Upper lobe of left lung (tissue), 4 donors: ENCODE results near the gene ALOX12B.

Experiments used
- EP300 ChIP-seq, 4 donors: sonication (generic); formaldehyde crosslinking; IDR thresholded peaks; one replicate each; pipeline ENCODE4 v1.5.1; 2017; ENCODE audit warnings: antibody characterized with exemption in 4 of 4, control low read depth in 2 of 4
- POLR2A ChIP-seq, 4 donors: fragments of 450-650 bp; IDR thresholded peaks; one replicate each; pipeline ENCODE4 v1.5.1; 2016 to 2017; ENCODE audit warnings: antibody characterized with exemption in 4 of 4, mild to moderate bottlenecking in 2 of 4
- POLR2AphosphoS5 ChIP-seq, 2 donors: sonication (generic); formaldehyde crosslinking; IDR thresholded peaks; one replicate each; pipeline ENCODE4 v1.5.1; 2017; ENCODE audit warnings: antibody characterized with exemption in 2 of 2
- TF ChIP-seq, protein P1 (sequence below), 6 experiments: fragments of 450-650 bp in 4 of 6; fragments of 200-600 bp in 2 of 6; sonication (generic) in 2 of 6; IDR thresholded peaks; one replicate each; pipeline ENCODE4 v1.5.1; 2016 to 2019; ENCODE audit warnings: antibody characterized with exemption in 6 of 6

DNA sequence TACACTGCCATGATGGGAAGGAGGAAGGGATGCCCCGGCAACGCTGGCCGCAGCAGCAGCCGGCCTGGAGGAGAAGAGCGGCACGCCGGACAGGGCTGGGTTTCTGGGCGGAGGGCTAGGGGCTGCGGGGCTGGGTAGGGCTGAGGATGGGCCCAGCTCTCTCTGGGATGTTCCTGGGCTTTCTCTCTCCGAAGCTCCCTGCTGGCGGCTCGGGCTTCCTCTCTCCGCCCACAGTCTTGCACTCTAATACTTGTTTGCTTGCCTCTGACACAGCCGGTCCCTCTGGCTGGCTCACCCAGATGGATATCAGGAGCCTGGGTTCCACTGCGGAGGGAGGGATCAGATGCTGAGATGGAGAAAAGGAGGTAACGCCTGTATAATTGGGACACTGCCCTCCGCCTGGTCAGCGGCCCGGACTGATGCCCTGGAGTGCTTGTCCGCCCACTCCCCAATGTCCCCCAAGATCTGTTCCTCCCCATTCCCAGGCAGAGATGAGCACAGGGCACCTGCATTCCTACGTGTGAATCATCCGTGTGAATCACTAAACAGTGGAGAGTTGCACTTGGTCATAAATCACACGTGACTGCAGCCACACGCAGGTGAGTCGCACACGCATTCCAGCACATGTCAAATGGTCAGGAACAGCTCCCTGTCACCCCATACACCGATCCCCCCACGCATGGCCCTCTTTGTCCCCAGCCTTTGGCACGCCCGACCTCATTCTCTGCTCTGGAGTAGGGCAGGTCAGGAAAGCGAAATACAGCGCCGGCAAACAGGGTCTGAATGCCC is 30.7 kb upstream of the ALOX12B start, which contains the start of gene ALOXE3:
- TF ChIP-seq, protein P1, sequence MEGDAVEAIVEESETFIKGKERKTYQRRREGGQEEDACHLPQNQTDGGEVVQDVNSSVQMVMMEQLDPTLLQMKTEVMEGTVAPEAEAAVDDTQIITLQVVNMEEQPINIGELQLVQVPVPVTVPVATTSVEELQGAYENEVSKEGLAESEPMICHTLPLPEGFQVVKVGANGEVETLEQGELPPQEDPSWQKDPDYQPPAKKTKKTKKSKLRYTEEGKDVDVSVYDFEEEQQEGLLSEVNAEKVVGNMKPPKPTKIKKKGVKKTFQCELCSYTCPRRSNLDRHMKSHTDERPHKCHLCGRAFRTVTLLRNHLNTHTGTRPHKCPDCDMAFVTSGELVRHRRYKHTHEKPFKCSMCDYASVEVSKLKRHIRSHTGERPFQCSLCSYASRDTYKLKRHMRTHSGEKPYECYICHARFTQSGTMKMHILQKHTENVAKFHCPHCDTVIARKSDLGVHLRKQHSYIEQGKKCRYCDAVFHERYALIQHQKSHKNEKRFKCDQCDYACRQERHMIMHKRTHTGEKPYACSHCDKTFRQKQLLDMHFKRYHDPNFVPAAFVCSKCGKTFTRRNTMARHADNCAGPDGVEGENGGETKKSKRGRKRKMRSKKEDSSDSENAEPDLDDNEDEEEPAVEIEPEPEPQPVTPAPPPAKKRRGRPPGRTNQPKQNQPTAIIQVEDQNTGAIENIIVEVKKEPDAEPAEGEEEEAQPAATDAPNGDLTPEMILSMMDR (IDR thresholded peaks at IDR 0.05), result no peak
- TF ChIP-seq POLR2A (IDR thresholded peaks at IDR 0.05) (no peak), EP300 (IDR thresholded peaks at IDR 0.05) (no peak), POLR2AphosphoS5 (IDR thresholded peaks at IDR 0.05) (no peak)
